Medulla oblongata (tissue), 1 donor: ENCODE results near the gene C15orf40.

Source experiments
- DNase-seq: peaks from one replicate; pipeline ENCODE4 v3.0.0-alpha.2; 2015; ENCODE audit errors: extremely low spot score

C15orf40 gene

GRCh38 chr15:82993144-82993543, 18.3 kb downstream of the C15orf40 start:
- DNase-seq = no peak

DNA sequence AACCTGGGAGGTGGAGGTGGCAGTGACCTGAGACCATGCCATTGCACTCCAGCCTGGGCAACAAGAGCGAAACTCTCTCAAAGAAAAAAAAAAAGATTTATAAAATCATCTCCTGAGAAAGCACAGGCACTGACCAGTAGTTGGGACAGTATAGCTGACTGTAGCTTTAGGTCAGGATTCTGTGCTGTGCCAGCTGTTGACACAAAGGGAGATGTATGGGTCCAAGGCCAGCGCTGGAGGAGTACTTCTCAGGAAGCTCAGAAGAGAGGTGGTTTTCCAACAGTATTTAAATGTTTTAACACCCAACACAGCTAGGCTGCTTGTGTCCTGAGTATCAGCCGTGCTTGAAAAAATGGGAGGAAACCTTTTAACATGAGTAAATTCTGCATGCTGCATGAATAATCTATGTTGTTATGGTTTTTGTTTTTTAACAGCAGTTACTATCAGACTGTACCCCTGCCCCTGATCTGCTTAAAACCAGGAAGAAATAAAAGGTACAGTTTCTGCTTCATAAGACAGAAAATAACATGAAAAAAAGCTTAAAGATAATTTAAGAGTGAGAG, 18.9 kb downstream of the C15orf40 start:
- DNase-seq = no peak

- DNase-seq = no peak
These were observed 25.0 kb downstream of the C15orf40 start for GRCh38 chr15:82986442-82986780.

GRCh38 chr15:82985688-82986441, 25.6 kb downstream of the C15orf40 start, which contains the start of gene RAMAC:
TSS of gene RAMAC (plus strand) at chr15:82986210. CDS start at chr15:82989019, 2,809 bp downstream.
- DNase-seq = peak; percentile 98

DNA sequence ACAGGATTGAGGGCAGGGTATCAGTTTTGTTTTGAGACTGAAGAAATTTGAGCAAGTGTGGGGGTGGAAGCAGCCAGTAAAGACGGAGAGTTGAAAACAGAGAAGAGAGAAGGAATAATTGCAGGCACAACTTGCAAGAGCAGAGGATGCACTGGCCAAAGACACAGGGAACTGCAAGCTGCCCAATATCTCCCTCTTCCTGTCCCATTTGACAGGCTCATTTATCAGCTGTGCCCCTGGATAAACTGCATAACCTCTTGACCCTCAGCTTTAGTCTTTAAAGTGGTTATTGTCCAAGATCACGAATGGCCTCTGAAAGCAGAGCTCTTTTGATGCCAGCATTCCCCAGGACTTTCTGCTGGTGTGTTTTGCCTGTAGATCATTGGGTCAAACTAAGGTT, 30.5 kb downstream of the C15orf40 start:
- DNase-seq = no peak

DNA sequence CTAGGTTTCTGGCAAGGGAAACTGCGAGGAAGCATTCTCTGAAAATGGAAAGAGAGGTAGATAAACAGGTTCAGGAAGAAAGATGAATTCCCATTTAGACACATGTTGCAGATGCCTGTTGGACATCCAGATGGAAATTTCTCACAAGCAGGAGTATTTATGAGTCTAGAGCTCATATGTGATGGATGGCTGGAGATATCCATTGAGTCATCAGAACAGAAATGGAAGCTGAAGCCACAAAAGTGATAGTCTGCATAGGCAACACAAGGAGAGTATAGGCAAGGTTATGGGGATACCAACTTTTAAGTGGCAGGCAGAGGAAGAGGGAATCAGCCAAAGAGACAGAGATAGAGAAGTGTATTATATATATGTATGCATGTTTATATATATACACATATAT, 31.7 kb downstream of the C15orf40 start:
- DNase-seq = no peak

GRCh38 chr15:82978438-82978837, 33.0 kb downstream of the C15orf40 start:
- no peak for DNase-seq

GRCh38 chr15:82977076-82977475, 34.4 kb downstream of the C15orf40 start:
- no peak for DNase-seq

DNA sequence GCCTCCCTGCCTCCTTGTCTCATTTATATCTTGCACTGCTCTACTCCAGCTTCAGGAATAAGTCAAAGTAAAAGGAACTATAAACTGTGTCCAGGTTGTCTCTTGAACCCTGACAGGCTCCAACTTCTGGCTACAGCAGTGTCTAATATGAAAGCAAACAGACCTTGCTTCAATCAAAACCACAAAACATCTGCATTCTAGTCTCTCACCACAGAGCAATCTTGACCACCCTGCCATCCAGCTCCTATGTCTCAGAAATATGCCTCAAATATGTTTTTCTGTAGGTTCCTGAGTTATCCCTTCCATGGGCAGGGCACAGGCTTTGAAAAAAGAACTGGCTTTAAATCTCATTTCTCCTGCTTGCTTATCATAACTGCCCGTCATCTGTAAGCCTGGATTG, 38.4 kb downstream of the C15orf40 start:
- DNase-seq = no peak

- no peak for DNase-seq
These were observed 40.0 kb downstream of the C15orf40 start for GRCh38 chr15:82971218-82971984.

GRCh38 chr15:82970696-82971095, 40.7 kb downstream of the C15orf40 start:
- DNase-seq = no peak

DNA sequence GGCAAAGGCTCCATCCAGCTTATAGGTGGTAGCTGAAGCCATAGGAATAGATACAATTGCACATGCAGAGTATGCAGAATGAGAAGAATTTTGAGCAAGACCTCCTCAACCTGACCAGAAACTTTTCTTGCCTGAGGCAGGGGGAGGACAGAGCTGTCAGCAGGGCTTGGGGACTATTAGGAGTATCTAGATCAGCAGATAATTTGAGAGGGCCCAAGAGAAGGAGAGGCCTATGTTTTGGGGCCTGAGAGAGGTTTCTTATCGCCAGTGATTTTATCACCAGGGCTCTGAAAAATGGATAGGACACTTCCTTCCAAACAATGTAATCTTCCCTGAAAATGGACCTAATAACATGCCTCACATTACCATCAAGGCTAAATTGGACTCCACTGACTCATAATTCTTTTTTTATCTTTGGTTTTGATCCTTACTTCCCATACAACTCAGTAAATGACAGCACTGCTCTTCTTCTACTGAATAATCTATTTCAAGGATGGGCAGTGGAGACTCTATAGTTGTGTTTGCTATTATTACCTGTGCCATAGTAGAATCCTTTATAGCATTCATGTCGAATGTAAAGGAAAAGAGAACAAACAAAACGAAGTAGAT, 41.3 kb downstream of the C15orf40 start:
- DNase-seq = no peak

GRCh38 chr15:82969353-82969752, 42.1 kb downstream of the C15orf40 start:
- DNase-seq = no peak

- DNase-seq = no peak
These were observed 43.4 kb downstream of the C15orf40 start for GRCh38 chr15:82968066-82968465.

DNA sequence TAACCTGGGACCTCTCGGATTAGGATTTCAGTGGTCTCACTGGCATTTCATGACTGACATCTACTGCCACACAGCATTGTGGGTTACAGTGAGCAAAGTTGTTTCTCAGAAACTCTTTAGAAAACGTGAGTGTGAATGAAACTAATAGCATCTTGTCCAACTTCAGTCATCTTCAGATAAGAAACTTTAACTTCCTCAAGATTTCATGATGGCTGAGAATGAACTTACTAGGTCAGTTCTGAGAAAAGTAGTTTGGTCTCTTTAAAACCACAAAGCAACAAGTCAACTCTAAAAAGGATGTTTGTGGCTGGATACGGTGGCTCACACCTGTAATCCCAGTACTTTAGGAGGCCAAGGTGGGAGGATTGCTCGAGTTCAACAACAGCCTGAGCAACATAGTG, 44.8 kb downstream of the C15orf40 start:
- no peak for DNase-seq

GRCh38 chr15:82964890-82965289, 46.5 kb downstream of the C15orf40 start:
- no peak for DNase-seq

GRCh38 chr15:82963471-82964341, 47.7 kb downstream of the C15orf40 start:
- DNase-seq = no peak

DNA sequence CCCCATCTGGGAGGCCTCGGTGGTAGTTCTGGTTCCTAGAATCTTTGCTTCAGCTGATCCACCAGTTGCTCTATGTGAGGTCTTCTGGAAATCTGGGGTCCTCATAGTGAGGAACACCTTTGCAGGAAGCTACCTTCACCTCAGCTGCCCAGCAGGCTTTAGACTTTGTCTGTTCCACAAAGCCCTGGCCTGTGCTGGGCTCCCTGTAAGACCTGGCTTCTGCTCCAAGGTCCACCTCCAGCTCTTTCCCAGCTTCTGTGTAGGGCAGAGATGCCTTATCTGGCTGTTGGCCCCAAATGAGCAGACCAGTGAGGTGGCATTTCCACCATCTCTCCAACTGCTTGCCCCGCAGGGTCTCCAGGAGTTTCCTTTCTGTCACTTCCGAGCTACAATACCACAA, 50.7 kb downstream of the C15orf40 start:
- DNase-seq = no peak

- DNase-seq = no peak
These were observed 52.0 kb downstream of the C15orf40 start for GRCh38 chr15:82959423-82959822.

GRCh38 chr15:82958638-82959037, 52.8 kb downstream of the C15orf40 start:
- no peak for DNase-seq
